ENCODE data around the gene OSTF1.

Gene OSTF1

GRCh38 chr9:75083188-75083970 is 4.9 kb upstream of the OSTF1 start:
- no peak for TF ChIP-seq CTCF (IDR thresholded peaks at IDR 0.05; ENCODE audit: borderline replicate concordance, control extremely low read depth, extremely low read depth, insufficient read depth, missing control alignments)
- DNase-seq (ENCODE audit: low spot score), result no peak
- in situ Hi-C loops (cut with MboI; ENCODE audit: low sequenced_read_pairs, unreplicated experiment), result loop anchor here (10.0 kb wide), 1 partner anchor 129 kb away; the partner anchor contains the start of gene C9orf40

GRCh38 chr9:75084081-75084672 is 4.1 kb upstream of the OSTF1 start:
- in situ Hi-C loops (cut with MboI; ENCODE audit: low sequenced_read_pairs, unreplicated experiment), result loop anchor here (10.0 kb wide), 1 partner anchor 129 kb away; the partner anchor contains the start of gene C9orf40
- DNase-seq (ENCODE audit: low spot score), result no peak
- no peak for TF ChIP-seq CTCF (IDR thresholded peaks at IDR 0.05; ENCODE audit: borderline replicate concordance, control extremely low read depth, extremely low read depth, insufficient read depth, missing control alignments)

- in situ Hi-C loops (cut with MboI; ENCODE audit: low sequenced_read_pairs, unreplicated experiment), result loop anchor here (10.0 kb wide), 1 partner anchor 131 kb away; the partner anchor contains the start of gene C9orf40
- DNase-seq (ENCODE audit: low spot score), result no peak
- TF ChIP-seq CTCF (IDR thresholded peaks at IDR 0.05; ENCODE audit: borderline replicate concordance, control extremely low read depth, extremely low read depth, insufficient read depth, missing control alignments), result no peak
Measured at GRCh38 chr9:75085640-75086039, 2.7 kb upstream of the OSTF1 start.

- TF ChIP-seq CTCF (IDR thresholded peaks at IDR 0.05; ENCODE audit: borderline replicate concordance, control extremely low read depth, extremely low read depth, insufficient read depth, missing control alignments), result no peak
- no peak for DNase-seq (ENCODE audit: low spot score)
- in situ Hi-C loops (cut with MboI; ENCODE audit: low sequenced_read_pairs, unreplicated experiment), result loop anchor here (10.0 kb wide), 1 partner anchor 132 kb away; the partner anchor contains the start of gene C9orf40
Measured at GRCh38 chr9:75086541-75087288, 1.6 kb upstream of the OSTF1 start.

GRCh38 chr9:75087289-75087823 is 958 bp upstream of the OSTF1 start:
- DNase-seq (ENCODE audit: low spot score), result peak; percentile 35
- in situ Hi-C loops (cut with MboI; ENCODE audit: low sequenced_read_pairs, unreplicated experiment), result loop anchor here (10.0 kb wide), 1 partner anchor 133 kb away; the partner anchor contains the start of gene C9orf40
- TF ChIP-seq CTCF (IDR thresholded peaks at IDR 0.05; ENCODE audit: borderline replicate concordance, control extremely low read depth, extremely low read depth, insufficient read depth, missing control alignments), result no peak

All from GM13976 (cell line).